HG02840 (cell line): ENCODE results near the gene TP73.

Source experiments
- ATAC-seq: cut with Tn5 transposase; IDR thresholded peaks from one replicate; pipeline ENCODE4 v1.9.1; 2021; ENCODE audit warnings: mild to moderate bottlenecking, moderate library complexity, moderate number of reproducible peaks; ENCODE audit not compliant: unreplicated experiment, low FRiP score

Gene TP73

DNA sequence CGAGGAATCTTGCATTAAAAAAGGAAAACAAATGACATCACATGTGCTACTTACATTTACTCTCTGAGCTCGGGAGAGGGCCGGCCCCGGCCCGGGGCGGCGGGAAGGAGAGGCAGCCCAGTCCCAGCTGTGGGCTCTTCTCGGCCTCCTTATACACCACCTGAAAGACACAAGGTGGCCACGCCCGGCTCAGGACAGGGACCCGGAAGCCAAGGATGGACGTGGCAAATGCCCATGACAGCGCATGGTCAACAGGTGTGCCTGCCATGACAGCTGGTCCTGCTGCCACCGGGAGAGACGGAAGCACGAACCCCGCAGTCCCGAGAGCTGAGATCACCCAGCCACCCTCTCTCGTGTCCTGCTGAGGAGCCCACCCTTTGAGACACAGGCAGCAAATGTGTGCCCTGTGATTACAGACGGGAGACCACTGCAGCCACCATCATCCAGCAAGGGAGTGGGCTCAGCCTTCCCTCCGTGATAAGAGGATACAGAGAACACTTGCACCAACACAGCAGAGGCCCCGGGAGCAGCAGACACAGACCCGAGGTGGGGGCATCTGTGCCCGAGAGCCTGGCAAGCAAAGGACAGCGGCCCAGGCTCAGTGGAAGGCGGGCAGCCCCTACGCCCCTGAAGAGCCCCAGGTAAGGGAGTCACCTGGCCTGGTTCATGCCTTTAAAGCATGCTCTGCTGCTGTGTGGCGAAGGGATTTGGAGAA lies 18.8 kb upstream of the TP73 start:
- no peak for ATAC-seq

DNA sequence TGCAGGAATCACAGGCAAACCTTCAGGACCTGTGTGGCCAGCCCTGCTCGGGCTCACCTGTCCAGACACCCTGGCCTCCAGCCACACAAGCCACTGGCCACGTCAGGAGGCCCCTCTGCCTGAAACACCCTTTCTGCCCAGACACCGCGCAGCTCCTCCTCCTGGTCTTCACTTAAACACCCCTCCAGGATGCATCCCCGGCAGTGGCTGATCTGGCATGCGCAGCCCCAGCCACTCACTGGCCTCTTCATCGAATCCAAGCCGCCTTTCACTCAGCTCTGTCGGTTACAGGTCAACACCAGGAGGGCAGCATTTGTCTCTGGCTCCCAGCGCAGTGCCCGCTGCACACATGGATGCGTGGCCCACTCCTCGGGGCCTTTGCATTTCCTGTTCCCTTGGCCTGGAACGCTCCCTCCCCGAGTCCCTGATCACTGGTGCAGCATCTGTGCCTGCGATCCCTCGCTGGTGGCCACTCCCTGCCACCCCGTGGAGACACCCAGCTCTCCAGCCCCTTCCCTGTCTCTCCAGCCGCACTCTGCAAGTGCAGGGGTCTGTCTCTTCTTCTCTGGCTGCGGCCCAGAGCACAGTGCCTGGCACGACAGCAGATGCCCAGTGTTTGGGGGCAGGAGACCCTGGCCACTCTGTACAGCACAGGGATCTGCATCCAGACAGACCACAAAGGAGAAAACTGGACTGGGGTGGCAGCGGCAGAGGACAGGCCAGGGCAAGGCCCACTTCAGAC lies 18.1 kb upstream of the TP73 start:
- no peak for ATAC-seq

DNA sequence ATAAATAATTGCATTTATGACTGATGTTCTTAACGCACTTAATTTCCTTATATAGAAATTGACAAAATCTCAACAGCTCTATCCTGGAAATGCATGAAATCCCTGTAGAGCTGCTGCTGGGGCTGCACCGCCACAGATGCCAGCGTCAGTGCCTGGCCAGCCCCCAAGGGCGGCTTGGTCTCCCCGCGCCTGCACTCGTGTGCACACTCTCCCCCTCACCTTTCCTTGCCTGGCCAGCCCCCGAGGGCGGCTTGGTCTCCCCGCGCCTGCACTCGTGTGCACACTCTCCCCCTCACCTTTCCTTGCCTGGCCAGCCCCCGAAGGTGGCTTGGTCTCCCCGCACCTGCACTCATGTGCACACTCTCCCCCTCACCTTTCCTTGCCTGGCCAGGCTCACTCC lies 16.2 kb upstream of the TP73 start:
- no peak for ATAC-seq

DNA sequence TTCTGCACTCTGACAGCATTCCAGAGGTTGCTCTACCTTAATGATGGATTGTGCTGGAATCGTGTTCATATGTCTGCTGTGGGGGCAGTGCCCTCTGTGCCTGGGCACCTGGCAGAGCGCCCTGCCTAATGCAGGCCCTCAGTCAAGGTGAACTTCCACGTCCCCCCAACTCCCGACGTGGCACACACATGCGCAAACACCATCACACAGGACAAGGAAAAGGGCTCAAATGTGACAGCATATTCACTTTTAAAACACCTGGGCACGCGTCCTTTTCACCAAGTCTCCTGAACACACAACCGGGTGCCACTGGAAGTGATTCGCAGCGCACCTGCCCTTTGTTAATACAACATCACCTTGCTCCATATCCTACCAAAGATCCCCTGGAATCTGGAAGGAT lies 15.8 kb upstream of the TP73 start:
- ATAC-seq = no peak

DNA sequence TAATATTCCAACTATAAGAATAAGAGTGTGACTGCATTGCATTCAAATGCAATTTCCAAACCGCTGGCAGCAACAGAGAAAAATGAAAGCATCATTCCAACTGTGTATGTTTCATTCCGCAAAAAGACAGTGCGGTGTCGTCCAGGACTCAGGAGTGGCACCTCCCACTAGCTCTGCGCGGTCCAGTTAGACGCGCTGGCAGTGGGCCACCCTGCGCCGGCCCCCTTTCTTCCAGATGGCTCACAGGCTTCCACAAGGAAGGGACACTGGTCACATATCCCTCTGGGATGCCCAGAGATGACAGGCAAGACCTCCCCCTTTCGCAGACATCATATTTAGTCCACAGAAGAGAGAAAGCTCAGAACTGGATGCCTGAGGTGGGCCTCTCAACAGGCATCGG lies 14.3 kb upstream of the TP73 start:
- ATAC-seq = no peak

DNA sequence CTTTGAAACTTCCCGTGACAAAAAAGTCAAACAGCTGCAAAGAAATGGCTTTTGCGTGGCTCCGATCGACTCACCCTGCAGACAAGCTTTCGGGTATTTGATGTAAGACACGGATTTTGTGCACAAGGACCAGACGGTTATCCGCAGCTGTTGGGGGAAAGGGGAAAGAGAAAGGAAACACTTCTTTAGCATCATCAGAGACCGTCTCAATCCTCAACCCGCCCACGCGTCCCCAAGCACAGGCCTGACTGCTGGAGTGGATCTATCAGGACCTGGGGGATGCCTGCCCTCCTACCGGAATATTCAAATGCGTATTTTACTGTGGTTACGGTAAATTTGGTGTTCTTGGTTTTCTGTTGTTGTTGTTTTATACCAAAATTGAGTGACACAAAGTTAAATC lies 13.6 kb upstream of the TP73 start:
- no peak for ATAC-seq

DNA sequence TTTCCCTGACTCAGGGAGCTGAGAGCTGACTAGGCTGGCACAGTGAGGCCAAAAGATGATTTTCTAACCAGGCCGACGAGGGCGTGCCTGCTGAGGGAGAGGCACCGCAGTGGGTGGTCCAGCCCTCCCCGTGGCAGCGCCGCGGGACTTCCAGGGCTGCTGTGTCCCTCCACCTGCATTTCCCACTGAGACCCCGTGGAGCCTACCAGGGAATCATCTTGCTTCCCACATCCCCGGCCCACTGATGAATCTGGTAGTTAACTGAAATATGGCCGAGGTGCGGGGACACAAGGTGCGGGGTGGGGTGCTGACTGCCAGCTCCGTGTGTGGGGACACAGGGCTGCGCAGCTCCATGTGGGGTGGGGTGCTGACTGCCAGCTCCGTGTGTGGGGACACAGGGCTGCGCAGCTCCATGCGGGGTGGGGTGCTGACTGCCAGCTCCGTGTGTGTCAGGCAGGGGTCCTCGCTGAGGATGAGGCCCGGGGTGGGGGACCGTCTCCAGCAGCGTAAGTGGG lies 12.9 kb upstream of the TP73 start:
- ATAC-seq = no peak

DNA sequence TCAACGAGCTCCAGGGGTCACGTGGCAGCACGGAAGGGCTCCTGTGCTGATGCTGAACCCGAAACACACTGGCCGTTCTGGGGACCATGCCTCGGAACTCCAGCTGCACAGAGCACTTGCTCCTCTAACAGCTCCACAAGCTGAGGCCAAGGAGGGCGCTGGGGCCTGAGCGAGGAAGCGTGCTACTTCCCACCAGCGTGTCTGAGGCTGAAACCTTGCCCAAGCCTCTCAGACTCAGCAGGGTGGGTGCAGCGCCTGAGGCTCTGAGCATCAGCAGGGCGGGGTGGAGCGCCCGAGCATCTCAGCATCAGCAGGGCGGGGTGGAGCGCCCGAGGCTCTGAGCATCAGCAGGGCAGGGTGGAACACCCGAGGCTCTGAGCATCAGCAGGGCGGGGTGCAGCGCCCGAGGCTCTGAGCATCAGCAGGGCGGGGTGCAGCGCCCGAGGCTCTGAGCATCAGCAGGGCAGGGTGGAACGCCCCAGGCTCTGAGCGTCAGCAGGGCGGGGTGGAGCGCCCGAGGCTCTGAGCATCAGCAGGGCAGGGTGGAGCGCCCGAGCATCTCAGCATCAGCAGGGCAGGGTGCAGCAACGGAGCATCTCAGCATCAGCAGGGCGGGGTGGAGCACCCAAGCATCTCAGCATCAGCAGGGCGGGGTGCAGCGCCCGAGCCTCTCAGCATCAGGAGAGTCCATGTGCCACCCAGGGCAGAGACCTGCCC lies 12.0 kb upstream of the TP73 start:
- ATAC-seq = no peak

DNA sequence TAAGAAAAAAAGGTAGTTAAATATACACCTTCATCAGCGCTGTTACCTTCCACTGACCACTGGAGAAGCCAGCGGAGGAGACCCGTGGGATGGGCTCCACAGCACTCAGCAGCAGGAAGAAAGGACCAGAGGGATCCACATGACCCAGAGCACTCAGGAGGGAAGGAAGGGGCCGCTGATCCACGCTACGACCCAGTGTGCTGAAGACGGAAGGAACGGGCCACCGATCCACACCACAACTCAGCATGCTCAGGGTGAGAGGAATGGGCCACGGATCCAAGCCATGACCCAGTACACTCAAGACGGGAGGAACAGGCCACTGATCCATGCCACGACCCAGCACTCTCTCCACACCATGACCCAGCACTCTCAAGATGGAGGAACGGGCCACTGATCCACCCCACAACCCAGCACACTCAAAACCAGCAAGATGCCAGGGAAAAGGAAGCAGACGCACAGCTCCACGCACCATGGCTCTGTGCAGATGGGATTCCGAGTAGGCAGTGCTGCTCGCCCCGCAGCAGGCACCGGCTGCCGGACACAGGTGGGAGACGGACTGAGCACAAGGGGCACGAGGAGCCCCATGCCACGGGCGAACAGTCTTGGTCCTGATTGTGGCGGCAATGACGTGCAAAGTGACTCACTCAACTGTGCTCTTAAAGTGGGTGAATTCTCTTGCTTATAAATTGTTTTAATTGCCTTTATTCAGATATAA lies 11.1 kb upstream of the TP73 start:
- no peak for ATAC-seq

DNA sequence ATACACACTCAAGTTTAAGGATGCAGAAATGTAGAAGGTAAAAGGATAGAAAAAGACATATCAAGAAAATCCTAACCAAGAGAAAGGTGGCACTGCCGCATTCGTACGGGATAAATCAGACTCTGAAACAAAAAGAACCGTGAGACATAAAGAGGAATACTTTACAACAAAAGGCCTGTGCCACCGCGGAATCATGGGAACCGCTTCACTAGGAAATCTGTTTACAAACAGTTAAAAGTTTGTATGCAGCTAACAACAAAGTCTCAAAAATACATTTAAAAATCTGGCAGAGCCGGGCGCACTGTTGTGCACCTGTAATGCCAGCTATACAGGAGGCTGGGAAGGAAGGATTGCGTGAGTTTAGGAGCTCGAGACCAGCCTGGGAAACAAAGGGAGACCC lies 10.5 kb upstream of the TP73 start:
- ATAC-seq = no peak

DNA sequence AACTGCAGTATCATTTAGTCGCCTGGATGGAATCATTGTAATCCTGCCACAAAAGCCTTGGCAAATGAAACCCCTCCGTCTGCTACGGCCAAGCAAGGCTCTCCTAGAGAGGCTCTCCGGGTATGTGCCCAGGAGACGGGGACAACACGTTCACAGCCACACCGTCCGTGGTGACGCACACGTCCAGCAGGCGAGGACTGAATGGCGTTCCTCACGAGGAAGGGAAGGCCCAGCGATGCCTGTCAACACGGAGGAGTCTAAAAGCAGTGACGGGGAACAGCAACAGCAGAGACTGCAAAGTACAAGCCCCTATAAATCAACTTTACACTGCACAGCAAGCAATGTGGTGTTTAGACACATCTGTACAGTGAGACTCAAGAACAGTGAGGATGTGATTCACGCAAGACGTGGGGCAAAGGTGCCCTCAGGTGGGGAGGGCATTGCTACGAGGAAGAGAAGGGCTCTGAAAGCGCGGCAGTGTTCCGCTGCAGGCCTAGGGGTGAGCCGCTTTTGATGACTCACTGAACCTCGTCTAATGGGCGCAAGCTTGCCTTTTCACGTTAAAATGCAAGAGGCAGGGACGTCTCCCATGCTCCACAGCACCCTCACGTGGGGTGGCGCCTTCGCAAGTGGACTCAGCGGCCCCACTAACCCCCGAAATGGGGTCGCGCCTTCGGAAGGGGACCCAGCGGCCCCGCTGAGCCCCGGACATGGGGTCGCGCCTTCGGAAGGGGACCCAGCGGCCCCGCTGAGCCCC lies 9.2 kb upstream of the TP73 start:
- no peak for ATAC-seq

DNA sequence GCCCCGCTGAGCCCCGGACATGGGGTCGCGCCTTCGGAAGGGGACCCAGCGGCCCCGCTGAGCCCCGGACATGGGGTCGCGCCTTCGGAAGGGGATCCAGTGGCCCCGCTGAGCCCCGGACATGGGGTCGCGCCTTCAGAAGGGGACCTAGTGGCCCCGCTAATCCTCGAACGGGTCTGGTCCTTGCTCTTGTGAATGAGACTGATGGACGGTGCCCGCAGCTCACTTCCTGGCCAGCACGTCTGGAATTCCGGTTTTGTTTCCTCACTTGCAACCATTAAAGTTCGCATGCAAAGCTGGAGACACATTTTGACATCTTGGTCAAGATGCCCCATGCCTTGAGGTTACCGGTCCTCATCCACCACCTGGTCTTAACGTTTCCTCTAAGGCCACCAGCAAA lies 8.0 kb upstream of the TP73 start:
- ATAC-seq = no peak

DNA sequence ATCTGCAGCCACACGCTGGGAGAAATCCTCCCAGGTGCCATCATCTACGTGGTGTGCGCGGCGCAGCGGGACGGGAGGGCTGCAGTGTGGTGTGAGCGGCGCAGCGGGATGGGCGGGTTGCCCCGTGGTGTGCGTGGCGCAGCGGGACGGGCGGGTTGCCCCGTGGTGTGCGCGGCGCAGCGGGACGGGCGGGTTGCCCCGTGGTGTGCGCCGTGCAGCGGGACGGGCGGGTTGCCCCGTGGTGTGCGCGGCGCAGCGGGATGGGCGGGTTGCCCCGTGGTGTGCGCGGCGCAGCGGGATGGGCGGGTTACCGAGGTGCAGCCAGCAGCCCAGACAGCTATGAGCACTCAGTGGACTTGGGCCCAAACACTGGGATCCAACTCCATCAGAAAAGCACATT lies 7.1 kb upstream of the TP73 start:
- ATAC-seq = no peak

DNA sequence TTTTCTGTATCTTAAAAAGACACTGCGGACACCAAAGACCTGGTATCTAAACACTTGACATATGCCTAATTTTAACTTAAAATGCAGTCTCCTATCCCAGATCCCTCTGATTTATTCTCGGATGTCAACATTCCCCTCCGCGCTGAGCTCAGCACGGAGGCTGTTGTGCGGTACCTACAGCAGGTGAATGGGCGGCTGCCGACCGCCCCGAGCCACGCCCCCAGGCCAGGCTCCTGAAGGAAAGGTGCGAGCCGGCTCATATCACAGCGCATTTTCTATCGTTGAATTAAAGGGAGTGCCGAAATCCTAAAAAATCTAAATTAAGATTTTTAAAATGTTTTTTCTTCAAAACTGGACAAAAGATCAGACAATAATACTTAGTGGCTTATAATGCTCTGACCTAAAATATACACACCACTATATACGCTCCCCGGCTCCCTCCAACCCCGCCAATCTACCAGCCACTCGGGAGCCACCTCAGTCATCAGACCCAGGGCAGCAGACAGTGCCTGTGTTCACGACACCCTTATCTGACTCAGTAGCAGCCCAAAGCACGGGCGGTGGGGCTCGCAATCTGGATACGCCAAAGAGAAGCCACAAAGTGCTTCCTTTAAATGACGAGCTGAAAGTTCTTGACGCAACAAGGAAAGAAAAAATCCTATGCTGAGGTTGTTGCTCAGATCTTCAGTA lies 6.5 kb upstream of the TP73 start:
- no peak for ATAC-seq

DNA sequence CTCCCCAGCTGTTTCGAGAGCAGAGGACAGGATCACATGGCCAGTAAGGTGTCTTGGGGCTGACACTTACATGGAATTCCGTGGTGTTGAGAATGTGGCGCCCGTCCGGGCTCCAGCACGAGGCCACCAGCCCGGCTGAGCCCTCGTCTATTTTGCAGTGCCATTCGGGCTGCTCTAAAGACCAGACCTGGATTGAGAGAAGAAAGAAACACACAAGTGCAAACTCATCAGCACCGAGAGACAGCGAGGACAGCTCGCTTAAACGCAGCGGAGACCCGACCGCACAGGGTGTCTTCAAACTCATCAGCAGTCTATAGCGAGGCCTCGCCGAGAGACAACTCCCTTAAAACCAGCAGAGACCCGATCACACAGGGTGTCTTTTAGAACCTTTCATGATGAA lies 5.7 kb upstream of the TP73 start:
- no peak for ATAC-seq

DNA sequence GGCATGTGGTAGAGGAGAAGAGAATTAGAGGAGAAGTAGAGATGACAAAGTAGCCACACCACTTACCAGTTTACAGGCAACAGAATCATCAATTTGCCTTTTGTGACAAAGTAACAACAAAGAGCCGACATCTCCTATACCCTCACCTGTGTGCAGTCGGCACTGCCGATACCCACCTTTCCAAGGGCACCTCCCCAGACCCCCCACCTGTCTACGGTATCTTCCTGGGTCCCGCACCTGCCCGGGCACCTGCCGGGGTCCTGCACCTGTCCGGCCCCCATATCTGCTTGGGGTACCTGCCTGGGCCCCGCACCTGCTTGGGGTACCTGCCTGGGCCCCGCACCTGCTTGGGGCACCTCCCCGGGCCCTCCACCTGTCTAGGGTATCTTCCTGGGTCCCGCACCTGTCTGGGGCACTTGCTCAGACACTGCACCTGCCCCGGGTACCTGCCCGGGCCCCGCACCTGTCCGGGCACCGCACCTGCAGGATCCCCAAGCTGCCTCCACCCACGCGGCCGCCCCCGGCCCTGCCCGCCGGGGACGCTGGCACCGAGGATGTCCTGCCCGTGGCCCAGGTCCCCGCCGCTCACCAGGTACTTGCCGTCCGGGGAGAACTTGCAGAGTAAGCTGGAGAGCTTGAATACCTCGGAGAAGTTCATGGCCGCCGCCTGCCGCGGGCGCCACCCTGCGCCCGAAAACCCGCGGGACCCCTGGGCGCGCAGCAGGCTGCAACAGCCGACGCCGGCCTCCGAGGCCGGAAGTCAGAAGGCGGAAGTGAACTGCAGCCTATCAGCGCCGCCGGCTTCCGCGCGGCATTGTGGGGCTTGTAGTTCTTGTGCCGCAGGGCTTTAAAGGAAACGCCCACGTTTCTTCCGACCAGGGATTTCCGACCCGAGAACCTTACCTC lies 2.7 kb upstream of the TP73 start, which contains the start of gene WRAP73:
Gene WRAP73 (minus strand): TSS at position 762 of the 906 bp plus-strand sequence. CDS start 104 bp downstream, at position 658.
- ATAC-seq = peak; percentile 85

DNA sequence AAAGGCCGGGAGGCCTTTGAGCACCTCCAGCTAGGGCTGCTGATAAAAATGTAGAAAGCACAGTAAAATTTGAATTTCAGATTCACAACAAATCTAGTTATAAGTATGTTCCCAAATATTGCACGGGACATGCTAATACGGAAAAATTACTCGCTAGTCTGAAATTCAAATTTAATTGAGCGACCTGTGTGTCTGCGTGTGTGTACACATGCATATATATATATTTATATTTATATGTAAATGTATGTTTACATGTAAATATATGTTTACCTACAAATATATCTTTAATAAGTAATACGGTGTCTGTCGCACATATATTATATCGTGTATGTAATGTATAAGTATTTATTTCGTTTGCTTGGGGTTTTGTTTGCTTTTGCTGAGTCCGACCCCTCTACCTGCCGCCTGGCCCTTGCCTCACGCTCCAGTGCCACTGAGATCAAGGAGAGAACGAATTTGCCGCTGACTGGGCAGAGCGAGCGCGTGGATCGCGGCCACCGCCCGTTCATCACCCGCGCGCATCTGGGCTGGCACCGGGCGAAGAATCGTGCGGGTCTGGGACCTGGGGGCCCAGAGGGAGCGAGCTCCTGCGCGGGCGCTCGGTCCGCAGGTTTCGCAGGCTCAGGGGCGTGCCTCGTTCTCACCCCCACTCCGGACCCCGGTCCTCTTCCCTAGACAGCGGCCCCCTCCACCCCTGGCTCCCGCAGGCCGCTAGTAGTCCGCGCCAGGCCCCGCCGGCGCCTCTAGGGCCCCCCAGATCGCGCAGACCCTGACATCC lies 1.9 kb upstream of the TP73 start:
- ATAC-seq = no peak
